NCI-H524 (cell line): ENCODE measurements around the gene LHFPL3.
"Not testable (repeated sequence)": the region's sequence is repeated elsewhere in the genome, so short reads cannot be mapped to it uniquely, and the experiment has no call there.

Experiments used
- DNase-seq, 2 experiments: peaks; one replicate each; lab custom pipeline; 2025; lab: John Stamatoyannopoulos, UW

LHFPL3 gene

DNA sequence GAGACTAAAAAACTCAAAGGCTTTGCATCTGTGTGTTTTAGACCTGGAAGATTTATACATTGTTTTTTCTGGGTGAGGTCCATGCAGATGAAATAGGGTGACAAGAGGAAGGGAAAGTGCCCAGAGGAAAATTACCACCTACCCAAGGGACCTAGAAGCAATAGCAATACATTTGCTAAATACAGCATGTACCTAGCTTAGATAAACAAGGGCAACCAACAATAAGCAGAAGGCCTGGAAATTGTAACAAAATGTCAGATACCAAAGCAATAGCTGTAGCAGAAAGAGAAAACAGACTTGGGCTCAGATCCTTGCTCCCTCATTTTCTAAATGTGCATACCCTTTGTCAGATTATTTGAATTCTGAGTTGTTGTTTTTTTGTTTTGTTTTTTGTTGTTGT is 367.2 kb downstream of the LHFPL3 start:
- no peak for DNase-seq

DNA sequence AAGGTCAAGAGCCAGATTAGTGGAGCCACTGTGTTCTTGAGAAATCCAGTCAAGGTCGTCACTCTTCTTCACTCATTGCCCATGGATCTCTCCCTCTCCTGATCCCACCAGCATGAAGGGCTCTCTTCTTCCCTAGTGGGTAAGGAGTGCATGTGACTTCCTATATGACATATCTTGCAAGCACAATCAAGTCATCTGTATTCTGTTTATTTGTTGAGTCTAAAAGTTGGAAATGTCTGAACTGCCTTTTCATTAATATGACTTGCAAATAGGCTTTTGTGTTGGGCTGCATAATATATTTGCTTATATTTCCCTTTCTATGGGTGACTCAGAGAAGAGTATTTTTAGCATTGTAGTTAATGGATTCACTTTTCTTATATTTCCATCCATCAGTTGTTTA is 371.9 kb downstream of the LHFPL3 start:
- DNase-seq, result no peak

DNA sequence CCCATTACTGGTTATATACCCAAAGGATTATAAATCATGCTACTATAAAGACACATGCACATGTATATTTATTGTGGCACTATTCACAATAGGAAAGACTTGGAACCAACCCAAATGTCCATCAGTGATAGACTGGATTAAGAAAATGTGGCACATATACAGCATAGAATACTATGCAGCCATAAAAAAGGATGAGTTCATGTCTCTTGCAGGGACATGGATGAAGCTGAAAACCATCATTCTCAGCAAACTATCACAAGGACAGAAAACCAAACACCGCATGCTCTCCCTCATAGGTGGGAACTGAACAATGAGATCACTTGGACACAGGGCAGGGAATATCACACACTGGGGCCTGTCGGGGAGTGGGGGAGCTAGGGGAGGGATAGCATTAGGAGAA is 392.6 kb downstream of the LHFPL3 start:
- not testable (repeated sequence) for DNase-seq

DNA sequence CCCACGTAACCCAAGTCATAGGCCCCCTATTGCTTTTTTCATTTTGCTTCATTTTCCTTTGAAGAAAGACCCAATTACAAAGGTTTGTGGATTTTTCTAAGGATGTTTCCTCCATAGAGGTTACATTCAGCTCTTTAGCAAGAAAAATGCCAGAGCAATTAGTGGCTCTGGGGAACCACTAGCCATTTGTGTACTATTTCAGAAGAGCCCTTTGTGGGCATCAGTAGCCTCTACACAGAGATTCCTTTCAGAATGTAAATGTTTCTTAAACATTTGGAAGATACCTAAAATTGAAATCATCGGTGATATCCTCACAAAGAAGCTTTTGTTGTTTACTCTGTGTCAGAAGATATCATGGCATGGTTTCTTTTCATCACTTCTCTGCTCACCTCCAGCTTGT is 394.6 kb downstream of the LHFPL3 start:
- no peak for DNase-seq

DNA sequence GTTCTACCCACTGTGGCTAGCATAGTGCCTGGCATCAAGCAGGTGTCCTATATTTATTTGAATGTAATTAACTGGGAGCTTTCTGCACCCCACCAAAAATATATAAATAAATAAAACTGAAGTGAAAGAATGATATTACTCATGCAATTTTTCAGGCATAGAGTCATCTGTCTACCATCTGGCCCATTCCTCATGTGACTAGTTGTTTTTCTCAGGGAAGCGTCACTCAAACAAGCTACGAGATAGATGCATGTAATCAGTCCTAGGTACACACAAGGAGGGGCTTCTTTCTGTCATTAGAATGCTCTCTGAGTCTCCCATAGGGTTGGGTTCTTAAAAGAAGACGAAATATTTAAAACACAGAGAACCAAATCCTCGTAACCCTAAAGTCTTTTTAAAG is 430.1 kb downstream of the LHFPL3 start:
- peak in 1 of 2 experiments; percentile 3 for DNase-seq

DNA sequence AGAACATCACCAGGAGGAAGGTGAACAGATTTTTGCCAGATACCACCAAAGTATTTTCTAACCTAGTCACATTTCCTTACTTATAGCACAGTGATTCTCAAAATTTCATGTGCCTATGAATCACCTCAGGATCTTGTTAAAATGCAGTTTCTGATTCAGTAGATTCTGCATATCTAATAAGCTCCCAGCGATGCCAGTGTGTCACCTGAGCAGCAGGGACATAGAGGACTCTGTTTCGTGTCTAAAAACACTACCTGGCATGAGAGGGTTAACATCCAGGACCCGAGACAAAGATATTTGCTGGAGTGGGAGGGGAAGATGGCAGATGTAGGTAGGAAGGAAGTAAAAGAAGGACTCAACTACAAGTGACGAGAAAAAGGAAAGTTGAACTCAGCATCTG is 433.5 kb downstream of the LHFPL3 start:
- DNase-seq, result no peak

DNA sequence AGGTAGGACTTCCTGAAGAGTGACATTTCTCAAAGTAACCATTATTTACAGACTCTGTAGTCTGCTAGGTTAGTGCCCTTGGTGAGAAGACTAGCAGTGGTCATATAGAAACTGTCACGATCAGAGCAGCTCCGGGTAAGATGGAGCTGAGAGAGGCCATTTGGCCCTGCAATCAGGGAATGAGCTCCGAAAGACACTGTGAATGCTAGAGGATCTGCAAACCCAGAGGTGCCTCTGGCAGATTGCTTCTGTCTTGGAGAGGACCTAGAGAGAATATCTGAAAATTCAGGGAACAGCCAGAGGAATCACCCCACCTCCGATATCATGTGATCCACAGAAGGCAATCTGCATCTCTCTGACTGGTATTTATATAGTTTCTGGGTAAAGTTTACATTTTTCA is 438.7 kb downstream of the LHFPL3 start:
- no peak for DNase-seq

DNA sequence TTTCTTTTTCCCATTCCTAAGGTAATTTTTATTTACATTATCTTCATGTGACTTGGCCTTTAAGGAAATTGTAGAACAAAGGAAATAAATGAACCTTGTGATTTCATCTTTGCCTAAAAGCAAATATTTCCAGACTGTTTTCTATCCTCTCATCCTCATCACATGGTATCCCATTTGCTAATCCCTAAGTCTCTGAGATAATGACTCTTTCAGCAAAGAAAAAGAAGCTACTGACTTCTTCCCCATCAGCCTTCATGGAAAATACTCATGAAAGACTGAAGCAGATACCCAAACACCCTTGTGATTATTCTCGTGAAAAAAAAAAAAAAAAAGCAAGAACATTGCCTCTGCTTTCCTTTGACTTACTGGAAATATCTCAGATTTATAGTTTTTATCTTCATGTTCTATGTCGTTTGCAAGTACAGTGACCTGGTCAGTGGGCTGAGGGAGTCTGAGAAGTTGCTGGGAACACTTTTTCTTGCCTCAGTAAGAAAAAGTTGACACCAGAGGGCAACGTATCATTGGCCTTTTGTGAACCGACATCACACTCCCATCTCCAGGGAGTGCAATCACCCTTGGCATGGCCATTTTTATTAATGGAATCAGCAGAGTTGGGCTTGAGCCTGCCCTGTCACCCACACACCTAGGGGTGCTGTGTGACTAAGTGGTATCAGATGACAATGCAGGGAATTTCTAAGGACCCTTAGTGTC is 439.6 kb downstream of the LHFPL3 start:
- peak in 1 of 2 experiments; percentile 26 for DNase-seq

DNA sequence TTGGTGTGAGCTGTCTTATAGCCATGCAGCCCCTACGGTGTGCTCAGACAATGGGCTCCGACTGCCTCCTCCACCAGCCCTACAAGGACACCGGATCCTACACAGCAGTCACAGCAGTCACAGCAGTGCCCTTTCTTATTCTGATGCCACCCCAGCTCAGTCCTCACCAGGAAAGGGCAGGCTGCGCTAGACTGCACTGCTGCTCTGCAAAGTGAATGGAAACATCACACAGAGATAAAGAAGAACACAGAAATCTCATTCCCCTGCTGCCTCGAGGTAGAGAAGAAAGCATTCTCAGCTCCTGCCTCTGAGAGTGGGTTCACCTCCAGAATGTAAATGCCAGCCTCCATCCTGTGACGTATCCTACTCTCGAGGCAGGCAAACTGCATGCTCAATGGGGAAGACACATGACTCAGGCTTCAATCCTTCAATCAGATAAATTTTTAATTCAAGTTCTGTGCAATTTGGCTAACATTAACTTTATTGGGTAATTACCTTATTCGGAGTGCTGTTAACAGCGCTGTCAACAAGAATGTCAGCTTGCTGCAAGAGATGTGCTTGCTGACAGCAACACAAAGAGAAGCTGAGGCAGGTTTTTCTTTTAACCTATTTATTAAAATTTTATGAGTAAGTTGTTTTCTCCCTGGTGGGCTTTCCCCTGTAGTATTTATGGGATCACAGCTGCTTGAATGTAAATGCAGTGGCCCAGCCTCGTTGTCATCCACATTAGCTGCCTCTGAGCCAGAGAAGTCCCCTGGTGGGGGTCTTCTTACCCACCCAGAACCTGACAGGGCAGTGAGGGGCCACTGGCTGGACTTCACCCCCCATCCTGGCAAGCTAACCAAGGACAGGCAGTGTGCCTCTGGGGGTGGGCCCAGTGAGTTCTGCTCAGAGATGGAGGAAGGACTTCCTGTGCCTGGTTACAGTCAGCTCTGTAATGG is 444.3 kb downstream of the LHFPL3 start:
- DNase-seq, result no peak

DNA sequence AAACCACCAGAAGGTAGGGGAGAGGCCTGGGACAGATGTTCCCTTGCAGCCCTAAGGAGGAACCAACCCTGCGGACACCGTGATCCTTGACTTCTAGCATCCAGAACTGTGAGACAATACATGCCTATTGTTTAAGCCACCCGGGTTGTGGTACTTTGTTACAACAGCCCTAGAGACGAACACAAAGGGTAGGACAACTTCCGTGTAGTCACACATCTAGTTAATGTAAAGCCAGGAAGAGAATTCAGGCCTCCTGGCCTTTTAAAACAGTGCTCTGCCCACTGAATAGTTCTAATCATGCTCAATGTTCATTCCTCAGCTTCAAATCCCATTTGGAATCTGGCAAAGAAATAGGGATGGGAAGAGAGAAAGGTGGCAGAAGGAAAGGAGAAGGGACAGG is 445.4 kb downstream of the LHFPL3 start:
- DNase-seq, result no peak

DNA sequence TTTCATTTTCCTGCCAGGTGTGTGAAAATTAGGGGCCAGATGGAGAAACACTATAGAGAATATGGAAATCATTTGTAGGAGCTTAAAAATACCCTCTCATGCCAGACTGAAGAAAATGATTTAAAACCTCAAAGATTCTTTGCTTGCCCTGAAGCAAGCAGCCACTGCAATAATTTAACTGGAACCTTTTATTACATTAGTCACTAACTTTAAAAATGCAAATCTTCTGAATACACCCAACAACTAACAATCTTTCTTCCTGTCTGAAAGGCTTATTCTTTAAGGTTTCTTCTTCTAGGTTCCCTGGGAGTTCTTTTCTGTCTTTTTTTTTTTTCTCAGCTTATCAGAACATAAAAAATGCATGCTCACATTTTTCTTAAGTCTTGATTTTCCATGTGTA is 447.1 kb downstream of the LHFPL3 start:
- peak in 1 of 2 experiments; percentile 21 for DNase-seq

DNA sequence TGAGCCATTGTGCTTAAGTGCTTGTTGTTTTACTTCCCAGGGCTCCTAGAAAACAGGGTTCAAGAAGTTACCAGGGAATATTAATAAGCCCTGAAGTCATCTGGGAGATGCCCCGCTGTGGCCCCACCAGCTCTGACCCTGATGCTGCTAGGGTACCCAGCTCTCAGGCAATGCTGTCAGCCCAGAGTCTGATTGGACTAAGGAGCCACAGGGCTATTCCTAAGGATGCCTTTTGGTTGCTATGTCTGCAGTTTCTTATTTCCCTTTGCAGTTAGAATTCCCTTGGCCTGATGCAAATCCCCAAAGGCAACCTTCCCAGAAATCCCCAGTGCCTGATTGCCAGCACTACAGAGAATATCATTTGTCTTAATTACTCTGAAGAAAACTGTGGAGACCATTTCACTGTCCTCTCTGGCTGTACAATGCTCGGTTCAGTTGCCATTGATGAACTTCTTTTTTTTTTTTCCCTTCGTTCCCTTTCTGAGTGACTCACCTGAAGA is 448.9 kb downstream of the LHFPL3 start:
- DNase-seq, result no peak

DNA sequence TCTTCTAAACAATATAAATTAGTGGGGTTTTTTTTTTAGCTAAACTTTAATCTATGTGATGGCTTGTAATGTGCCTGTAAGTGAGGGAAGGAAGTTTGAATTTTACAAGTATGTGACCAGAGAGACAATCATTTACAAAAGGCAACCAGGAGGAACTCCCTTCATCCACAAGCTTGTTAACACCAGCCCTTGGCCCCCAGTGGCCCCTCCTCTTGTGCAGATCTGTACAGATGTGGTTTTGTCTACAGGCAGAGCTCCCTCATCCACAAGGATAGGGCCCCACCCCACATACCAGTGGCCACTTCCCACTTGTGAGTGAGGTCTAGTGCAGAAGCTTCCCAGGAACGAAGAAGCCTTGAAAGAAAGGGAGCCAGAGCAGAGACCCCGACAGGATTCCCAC is 451.5 kb downstream of the LHFPL3 start:
- no peak for DNase-seq

DNA sequence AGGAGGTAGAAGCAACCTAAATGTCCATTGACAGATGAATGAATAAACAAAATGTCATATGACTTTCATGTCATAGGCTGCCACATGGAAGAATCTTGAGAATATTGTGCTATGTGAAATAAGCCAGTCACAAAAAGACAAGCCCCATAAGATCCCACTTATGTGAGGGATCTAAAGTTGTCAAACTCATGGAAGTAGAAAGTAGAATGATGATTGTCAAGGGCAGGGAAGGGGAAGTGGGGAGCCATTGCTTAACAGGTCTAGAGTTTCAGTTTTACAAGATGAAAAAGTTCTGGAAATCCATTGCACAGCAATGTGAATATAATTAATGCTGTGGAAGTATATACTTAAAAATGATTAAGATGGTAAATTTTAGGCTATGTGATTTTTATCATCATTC is 456.3 kb downstream of the LHFPL3 start:
- DNase-seq, result no peak

DNA sequence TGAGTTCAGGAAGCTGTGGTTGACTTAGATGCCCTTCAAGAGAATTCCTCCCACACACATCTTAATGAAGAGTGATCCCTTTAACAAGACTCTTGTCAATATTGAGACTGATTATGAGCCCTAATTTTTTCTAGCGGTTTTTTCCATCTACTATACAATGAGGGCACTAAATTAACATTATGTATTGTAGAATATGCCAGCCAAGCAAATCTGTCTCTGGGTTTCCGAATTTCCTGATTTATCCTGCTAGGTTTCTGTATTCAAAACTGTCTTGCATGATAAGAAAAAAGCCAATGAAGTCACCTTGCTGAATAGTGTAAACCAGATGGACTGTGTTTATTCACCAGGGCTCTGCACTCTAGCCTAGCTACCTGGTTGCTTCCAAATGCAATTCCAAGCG is 461.4 kb downstream of the LHFPL3 start:
- DNase-seq, result no peak

DNA sequence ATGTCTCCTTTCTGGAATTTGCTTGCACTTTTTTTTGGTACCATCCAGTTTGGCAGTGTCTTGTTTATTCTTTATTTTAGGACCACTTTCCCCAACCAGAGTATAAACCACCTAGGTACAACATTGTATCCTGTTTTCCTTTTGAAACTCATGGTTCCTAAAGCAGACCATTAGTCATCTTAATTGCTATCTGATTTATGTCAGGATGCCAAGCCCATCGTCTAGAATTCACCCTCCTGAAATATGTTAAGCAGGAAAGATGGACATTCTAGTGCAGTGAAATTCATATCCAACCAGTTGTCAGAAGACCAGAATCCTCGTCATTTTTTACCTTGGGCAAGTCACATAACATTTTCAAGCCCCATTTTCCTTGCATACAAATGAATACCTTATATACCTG is 462.0 kb downstream of the LHFPL3 start:
- no peak for DNase-seq

DNA sequence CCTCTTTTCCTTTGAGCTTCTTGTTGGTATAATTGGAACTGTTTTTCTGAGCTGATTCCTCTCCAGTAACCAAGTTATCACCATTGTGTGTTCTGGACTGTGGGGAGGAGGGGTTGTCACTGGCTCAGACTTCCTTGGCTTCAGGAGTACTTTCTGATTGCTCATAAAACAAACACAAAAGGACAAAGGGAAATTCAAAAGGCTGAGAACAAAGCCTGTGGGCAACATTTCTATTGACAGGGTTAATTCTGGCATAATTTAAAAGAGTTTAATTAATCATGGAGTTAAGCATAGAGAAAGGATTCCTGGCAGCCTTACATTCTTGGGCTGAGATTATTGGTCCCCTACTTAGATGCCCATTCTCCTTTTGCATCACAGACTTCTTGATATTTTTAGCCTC is 462.7 kb downstream of the LHFPL3 start:
- DNase-seq, result no peak

DNA sequence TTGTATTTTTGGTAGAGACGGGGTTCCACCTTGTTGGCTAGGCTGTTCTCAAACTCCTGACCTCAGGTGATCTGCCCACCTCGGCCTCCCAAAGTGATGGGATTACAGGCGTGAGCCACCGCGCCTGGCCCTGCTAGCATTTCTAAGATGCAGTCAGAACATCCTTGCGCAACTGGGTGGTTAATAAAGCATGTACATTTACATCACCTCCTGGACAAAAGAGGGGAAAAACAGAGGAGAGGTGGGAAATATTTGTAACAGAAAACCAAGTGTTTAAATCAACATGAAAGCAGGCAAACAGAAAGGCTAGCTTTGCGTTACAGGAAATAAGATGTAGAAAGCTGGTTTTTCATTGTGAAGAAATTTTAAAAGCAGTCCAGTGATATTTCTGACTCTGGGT is 464.7 kb downstream of the LHFPL3 start:
- DNase-seq, result no peak

DNA sequence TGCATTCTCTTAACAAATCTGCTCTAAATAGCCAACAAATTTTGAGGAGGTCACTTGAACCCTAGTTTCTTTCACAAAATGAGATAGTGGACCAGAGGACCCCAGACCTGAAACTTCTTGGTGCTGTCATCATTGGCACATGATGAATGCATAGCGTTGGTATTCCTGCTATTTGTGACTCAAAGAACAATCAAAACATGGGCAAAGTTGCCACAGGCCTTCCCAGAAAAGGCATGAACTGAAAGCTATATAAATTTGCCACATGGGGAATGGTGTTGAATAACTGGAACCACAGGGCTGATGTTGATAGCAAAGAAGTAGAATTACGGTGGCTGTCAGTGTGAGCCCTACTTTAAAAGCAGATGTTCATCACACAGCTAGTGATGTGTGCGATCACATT is 465.8 kb downstream of the LHFPL3 start:
- no peak for DNase-seq

DNA sequence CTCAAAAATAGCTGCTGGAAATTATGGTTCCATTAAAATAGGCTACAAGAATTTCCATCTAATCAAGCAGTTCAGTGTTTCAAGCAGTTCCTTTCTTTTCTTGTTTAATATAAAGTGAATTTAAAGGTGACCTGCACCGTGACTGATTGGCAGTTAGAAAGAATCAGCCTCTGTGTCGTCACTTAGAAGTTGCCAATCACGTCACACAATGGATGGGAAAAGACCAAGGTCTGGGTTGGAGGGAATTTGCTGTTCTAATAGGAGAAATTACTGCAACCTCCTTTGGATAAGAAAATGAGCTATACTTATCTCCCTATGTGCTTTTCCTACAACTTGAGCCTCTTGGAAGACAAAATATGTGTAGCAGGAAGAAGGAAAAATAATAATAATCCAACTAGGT is 466.2 kb downstream of the LHFPL3 start:
- DNase-seq, result no peak

DNA sequence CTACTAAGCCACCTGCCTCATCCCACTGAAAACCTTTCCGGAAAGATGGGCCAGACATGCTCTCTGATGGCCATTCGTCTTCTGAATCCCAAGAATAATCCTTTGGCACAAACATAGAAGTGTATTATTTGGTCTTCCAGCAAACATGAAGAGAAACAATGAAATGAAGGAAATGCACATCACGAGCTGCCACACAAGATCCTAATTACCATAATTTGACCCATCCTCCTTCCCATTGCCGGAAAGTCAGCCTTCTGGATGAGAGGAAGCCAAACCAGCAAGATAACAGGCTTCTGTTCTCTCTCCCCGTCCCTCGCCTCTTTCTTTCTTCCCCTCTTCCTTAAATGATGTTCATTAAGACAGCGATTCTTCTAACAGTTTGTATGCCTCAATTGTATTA is 466.7 kb downstream of the LHFPL3 start:
- no peak for DNase-seq

DNA sequence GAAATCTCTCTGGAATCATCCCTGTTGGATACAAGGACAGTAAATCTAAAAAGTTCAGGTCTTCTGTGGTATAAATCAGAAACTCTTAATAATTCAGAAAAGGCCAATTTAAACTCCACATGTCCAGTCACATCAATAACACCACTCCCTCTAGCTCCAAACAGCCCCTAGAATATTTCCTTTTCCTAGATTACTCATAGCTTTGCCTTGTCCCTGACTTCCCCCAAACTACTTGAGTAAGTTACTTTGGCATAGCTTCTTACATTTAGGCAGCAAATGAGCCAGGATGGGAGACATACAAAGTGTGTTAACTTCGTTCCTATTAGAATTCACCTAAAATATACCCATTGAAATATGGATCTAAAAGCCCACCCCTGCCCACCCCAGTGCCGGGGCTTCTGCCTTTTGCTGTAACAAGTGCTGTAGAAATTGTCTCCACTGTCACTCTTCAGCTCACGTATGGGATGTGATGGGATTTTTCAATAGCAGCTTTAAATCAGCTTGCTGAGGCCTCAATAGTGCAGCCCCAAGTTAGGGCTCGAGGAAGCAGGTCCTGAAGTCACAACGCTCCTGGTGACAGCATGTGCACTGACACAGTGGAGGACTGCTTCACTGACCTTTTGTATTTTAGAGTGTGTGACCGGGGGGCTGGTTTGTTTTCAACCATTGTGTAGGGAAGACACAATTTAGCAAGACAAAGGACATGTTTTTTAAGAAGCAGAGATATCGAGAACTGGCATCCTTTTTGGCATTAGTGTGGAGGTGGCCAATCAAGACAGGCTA is 467.4 kb downstream of the LHFPL3 start:
- no peak for DNase-seq
